ENCODE data around the gene ZFP91.
A peak's percentile ranks its signal among the peaks of the same experiment; 100 is the strongest.

The ZFP91 gene

DNA sequence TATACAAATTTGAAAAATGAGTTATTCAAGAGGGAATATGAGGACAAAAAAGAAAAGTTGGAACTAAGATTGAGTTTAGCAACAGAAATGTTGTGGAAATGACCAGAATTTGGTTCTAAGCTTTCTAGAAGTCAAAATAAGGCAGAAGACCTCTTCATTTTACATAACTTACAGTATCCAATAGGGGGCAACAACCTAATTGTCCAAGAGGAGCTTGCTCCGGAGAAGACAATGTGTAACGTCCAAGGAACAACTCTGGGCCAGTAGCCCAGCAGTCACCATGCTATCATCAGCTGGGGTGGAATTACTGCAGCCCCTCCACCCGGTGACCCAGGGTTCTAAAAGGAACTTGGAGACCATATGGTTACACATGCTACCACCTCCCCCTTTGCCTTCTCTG is 57.7 kb downstream of the ZFP91 start:
- no peak for DNase-seq

DNA sequence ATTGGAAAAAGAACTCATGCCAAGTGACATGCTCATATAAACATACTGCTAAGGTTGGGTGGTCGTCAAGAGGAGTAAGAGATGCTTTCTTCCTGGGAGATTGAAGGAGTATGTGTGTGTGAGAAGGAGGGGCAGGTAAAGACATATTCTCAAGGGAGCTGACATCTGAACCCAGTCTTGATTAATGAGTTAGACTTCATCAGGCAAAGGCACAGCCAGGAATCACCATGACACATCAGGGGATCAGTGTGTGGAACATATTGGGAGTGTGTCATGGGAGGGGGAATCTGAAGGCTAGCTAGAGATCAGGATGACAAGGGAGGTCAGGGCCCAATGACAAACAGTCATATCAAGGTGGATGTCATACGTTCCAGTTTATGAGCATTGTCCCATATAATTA is 58.5 kb downstream of the ZFP91 start:
- DNase-seq: no peak

DNA sequence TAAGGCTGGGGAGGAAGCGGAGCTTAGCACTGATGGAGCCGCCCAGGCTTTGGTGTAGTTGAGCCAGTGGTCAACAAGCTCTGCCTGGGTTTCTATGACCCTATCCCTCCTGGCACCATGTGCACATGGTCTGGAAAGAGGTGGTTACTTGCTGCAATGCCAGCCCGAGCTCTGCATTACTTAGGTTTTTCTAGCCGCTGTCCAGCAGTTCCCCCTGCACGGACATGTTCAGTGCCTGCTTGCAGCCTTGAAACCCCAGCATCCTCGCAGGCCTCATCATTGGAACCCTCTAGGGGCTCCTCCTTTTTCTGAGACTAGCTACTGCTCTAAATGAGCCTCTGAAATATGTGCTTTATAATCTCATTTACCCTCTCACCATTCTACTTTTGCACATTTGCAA is 60.2 kb downstream of the ZFP91 start:
- DNase-seq: no peak

DNA sequence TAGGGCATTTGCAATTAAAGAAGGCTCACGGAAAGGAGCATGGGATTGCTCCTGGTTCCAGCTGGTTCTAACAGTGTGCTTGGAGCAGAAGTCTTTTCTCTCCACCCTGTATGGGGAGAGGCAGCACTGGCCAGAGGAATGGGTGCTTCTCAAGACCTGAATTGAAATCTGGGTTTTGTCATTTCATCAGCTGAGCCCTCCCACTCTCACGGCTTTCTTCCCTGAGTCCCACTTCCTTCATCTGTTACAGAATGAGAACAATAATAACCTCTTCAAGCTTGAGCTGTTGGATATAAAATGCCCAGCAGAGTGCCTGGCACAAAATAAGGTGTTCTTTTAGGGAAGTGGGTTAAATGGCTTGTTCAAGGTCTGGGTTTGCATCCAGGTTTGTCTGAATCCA is 60.8 kb downstream of the ZFP91 start:
- no peak for DNase-seq

DNA sequence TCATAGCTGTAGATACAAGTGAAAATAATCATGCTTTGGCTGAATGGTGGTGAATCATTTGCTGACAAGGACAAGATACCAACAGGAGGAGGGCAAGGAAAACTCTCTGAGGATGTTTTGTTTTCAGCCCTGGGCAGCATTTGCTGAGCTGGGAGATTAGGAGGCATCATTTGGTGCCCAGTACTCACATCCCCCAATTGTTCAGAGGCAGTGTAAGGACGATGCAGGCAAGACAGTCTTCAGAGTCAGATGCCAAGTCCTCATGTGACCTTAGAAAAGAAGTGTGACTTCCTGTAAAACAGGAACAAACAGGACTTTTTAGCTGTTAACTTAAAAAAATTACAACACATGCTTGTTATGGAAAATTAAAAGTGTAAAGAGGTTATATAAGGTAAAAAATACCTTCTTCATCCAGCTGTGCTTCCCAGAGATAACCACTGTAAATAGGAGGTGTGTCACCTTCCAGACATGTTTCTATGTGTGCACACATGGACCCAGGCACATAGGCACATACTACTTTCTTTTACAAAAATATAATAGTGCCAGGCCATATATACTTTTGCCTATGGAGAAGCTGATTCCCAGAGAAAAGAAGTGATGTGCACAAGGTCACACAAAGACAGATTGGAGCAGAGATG is 61.6 kb downstream of the ZFP91 start:
- DNase-seq: no peak

DNA sequence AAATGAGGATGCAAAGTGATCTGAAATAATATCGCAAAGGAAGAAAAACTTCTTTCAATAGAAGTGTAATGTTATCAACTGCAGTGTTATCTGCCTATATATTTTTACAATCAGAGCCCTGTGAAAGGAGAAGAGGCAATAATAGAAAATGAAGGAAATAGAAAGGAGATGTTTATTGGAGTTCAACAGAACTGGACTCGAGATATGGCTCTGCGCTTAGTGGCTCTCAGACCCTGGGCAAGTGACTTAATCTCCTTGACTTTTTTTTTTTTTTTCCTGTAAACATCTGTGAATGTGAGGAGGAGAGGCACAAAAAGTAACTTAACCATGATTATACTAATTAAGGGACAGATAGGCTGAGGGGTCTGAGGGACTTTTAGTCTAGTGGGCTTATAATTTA is 62.5 kb downstream of the ZFP91 start:
- DNase-seq: no peak

DNA sequence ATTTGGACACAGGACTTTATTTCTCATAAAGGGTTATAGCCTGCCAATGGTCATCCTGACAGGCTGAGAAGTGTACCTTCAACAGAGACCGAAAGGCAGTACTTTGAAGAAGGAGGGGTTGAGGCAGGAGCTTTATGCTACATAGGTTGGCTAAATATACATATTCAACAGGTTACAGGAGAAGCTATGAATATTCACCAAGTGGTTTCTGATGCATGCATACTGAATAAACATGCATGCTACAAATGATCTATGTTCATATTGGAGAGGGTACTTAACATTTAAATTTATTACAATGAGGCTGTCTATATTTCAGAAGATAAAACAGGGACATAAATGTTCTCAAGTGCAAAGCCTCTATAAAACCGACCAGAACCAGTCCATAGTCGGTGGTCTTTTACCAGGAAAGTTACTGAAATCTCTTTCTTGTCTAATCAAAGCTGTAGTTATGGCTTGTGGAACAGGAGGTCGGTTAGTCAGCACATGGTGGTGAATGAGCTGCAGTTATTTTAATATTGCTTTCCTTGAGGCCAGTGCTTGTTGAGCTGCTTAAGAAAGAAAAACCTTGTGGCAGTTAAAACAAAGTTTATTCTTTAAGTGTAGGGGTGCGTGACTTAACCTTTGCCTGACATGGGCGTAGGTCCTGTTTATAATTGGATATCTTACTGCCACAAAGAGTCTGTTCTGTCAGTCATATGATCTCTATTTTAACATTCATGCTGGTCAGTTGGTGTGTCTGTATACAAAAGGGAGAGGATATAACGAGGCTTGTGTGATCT is 63.1 kb downstream of the ZFP91 start:
- DNase-seq: no peak

DNA sequence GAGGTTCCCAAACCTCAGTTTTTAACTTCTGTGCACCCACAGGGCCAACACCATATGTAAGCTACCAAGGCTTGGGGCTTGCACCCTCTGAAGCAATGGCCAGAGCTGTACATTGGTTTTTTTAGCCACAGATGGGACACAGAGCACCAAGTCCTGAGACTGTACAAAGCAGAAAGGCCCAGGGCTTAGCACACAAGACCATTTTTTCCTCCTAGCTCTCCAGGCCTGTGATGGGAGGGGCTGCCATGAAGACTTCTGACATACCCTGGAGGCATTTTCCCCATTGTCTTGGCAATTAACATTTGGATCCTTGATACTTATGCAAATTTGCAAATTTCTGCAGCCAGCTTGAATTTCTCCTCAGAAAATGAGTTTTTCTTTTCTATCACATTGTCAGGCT is 67.0 kb downstream of the ZFP91 start:
- no peak for DNase-seq

DNA sequence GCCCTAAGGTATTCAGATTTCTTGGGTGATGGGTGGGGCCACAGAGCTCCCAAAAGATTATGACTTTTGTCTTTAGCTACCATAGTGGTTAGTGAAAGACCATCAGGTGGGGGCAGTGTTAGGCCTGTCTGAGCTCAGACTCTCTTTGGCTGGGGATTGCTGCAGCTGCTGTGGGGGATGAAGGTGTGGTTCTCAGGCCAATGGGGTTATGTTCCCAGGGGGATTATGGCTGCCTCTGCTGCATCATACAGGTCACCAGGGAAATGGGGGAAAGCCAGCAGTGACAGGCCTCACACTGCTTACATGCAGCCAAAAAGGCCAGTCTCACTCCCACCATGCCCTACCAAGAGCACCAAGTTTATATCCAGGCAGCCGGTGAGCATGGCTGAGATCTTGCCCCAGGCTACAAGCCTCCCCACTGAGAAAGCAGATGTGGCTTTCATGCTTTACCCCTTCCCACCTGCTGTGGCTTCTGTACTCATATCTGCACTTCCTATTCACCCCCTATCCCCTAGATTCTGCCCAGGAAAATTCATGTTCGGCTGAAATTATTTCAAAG is 68.4 kb downstream of the ZFP91 start:
- DNase-seq: no peak

DNA sequence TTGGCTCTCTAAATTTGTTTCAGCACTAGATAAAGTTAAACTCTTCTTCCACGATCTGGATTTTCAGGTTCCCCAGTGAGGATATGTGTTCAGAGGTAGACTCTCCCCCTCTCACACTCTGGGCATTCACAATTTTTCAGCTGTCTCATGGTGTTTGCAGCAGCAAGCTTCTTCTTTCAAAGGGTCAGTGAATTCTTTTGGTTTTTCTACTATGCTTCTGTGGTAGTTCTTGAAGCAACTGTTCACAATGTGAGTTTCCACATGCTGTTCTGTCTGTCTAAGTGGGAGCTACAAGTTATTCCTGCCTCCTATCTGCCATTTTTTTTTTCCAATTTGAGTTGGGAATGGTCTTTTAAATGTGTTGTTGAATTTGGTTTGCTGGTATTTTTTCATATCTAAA is 69.0 kb downstream of the ZFP91 start:
- DNase-seq: no peak

DNA sequence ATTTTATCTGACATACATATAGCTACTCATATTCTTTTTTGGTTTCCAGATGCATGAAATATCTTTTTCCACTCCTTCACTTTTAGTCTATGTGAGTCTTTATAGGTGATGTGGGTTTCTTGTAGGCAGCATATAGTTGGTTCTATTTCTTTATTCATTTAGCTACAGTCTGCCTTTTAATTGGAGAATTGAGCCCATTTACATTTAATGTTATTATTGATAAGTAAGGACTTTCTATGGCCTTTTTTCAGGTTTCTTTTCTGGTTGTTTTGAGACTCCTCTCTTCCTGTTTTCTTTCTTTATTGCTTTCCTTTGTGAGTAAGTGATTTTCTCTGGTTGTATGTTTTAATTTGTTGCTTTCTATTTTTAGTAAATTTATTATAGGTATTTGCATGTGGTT is 70.8 kb downstream of the ZFP91 start:
- no peak for DNase-seq

DNA sequence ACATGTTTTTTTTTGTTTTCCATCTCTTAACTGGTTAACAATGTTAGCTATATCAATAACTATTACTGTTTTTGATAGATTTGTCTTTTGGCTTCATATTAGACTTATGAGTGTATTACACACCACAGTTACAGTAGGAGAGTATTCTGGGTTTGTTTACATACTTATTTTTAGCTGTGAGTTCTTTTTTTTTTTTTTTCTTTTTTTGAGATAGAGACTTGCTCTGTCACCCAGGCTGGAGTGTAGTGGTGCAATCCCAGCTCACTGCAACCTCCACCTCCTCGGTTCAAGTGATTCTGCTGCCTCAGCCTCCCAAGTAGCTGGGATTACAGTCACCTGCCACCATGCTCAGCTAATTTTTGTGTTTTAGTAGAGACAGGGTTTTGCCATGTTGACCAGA is 71.6 kb downstream of the ZFP91 start:
- DNase-seq: no peak

DNA sequence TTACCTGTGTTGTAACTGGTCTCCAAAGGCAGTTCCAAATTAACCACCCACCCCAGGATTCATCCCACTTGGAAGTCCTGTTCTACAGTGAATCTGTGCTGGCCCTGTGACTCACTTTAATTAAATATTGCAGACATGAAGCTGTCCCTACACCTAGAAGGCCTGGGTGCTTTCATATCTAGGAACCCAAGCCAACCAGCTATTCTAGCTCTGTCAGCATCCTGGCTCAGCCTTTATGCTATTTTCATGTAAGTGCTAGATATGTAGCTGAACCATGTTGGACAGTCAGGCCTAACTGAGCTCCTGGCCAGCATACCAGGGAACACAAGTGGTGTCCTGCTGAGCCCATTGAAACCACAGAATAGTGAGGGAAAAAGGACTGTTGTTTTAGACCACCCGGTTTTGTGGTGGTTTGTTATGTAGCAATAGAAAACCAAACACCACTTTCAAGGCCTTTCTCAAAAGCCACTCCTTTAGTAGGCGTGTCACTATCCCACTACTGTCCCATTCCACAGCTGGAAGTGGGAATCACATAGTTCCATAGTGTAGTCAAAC is 73.9 kb downstream of the ZFP91 start:
- DNase-seq: no peak

DNA sequence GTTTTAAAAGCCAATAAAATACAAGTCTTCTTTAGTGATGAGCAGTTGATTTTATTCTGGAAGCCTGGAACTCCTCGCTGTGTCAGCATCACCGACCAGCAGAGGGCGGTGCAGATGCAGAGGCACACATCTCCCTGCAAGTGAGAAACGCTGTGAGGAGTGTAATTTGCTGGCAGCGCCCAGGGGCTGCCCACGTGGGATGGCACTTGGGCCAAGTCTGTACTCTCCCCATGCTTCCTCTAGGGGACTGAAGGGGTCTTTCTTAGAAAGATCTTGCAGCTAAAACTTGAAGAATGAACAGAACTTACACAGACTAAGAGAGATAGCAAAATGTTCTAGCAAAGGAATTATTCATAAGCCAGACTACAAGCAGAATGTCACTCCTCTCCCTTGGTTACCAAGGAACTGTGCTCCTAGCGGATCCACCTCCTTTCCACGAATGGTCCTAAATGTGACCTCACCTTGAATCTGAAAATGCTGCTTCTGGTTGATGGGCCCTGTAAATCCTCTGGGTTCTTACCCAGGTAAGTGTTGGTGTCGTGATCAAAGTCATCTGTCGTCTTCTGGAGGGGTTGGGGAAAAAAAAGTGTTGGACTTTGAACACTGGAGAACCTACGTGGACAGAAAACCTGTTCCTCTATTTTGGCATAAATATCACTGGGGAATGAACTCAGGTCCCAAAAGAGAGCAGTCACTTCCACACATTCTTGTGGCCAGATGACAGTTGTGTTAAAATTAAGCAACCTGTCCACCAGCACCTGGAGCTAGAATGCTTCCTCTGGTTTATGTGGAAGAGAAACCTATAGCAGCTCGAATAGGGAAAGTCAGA is 75.4 kb downstream of the ZFP91 start:
- peak; percentile 83 to 85 for DNase-seq

DNA sequence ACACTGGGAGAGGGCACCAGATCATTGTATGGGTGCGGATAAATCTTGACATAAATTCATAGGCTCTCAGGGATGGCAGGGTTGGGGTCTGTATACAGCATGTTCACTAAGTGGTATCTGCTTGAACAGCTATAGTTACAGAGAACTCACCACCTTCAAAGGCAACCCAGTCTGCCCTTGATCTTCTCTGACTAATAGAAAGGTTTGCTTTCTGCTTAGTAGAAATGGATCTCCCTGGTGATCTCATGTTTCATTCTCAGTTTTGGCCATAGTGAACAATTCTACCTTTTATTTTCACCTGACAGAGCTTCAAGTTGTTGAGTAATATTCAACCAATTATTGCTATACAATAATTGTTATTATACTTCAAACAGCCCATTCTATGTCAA is 76.0 kb downstream of the ZFP91 start:
- no peak for DNase-seq

DNA sequence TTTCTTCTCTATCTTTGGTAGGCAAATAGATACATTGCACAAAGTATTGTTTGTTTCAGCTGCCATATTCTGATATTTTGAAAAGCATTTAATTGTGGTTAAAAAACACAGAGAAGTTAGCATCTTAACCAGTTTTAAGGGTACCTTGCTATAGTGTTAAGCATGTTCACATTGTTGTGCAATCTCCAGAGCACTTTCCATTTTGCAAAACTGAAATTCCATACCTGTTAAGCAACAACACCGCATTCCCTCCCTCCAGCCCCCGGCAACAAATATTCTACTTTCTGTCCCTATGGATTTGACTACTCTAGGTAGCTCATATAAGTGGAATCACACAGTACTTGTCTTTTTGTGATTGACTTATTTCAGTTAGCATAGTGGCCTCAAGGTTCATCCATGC is 77.5 kb downstream of the ZFP91 start:
- no peak for DNase-seq

DNA sequence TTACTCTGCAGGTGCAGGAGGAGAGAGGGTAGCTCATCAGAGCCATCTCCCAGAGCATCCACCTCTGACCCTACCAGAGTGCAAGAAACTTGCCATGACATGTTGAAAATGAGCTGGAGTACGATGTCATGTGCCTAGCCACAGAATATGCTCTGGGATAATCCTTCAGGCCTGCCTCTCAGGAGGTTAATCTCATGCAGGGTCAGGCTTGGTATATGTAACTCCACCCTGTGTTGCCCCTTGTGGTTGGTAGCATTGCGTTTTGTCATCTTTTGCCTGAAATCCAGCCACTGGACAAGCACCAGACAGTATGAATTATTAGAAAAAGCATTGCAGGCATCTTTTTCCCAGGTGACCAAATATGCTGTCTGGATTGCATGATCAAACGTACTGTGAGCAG is 79.8 kb downstream of the ZFP91 start:
- no peak for DNase-seq

DNA sequence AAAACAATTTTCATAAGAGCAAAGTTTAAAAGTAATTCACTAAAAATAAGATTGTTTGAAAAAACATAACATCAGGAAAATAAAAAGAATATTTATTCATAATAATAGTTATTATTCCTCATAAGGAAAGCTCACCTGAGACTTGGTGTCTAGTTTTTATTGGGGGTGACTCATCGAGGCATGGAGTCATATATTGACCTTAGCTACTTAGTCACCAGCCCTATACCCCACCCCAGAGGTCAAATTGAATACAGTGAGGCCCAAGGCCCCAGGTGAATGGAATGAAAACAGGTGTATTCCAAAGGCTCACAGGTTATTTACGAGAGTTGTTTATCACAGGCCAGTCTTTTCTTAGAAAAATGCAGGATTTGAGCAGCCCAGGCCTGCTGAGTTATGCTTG is 80.5 kb downstream of the ZFP91 start:
- DNase-seq: no peak

DNA sequence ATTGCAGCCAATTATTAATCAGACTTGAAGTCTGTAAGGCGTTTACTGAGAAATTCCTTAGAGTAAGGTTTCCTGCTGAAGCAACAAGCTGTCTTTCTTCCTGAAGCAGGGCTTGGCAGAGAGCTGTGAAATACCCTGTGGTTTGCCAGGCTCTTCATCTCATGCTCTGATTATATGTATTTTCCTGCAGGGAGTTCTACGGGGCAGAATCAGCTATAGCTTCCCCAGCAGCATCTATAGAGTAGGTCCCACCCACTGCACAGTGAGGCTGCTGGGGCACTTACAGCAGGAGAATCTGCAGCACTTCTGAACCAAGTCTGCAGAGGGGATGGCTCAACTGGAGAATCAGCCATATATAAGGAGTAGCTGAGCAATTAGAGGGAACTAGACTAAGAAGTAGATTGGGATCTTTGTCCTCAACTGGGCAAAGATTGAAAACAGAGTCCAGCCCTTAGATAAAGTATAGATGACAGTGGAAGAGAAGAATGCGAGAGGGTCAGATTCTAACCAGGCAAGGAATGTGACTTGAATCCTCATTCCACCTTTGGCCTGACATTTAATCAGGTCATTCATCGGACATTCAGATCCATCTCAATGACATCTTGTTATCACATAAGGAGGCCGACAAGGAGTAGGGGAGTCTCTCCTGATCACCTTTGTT is 81.2 kb downstream of the ZFP91 start:
- no peak for DNase-seq
